Ovary (tissue), 3 donors: ENCODE data around the gene SMOC2.

Source experiments
- CTCF ChIP-seq, 3 donors: fragments of 450-650 bp in 2 of 3; fragments of 200-600 bp in 1 of 3; IDR thresholded peaks; one replicate each; pipeline versions ENCODE4 v1.5.1 to v1.8.0; 2016 to 2022; ENCODE audit warnings: antibody characterized with exemption in 3 of 3, mild to moderate bottlenecking in 1 of 3
- EP300 ChIP-seq: sonication (generic); formaldehyde crosslinking; IDR thresholded peaks from one replicate; pipeline ENCODE4 v1.6.1; 2017; ENCODE audit warnings: antibody characterized with exemption
- donor health status: DM: no; HTN: no; CAD: no.

DNA sequence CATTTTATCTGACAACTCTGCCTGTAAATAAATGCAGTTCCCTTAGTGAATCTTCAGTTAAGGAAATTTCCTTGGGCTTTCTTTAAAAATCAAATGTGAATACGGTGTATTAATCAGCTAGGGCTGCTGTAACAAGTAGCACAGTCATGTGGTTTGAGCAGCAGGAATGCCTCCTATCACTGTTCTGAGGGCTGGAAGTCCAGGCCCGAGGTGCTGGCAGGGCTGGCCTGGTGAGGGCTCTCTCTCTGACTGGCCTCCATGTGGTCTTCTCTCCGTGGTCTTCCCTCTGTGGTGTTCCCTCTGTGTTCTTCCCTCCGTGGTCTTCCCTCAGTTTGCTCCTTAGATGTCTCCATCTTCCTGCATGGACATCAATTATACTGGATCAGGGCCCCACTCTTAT lies 124.1 kb downstream of the SMOC2 start:
- TF ChIP-seq CTCF (IDR thresholded peaks at IDR 0.05) = no peak
- TF ChIP-seq EP300 = no peak
